Measurements from ENCODE around the gene CDK8. TPM values are rescaled to one million over a fixed set of nuclear protein-coding genes. Genes with fewer than 3 reads are reported as not detected.

The CDK8 gene
- total and polyA plus RNA-seq, 9 of the 15 experiments (the other 6 are each of a cell fraction or from before 2014, with no cell fraction given), result 11.3 to 33.7 (median 20.3) TPM

- Histone ChIP-seq H3K4me3 (no peak overlapping the region), H3K79me2 (ENCODE audit: control insufficient read depth, insufficient read depth, low read length) (no peaks in the 10 kb centered on the region), H3K9ac (ENCODE audit: insufficient read depth in 1 of 2, low read depth in 2 of 2, low read length in 2 of 2) (no peak overlapping the region), H3K27me3 (ENCODE audit: control insufficient read depth in 2 of 2, insufficient read depth in 2 of 2, low read length in 2 of 2) (no peaks in the 10 kb centered on the region), H3K27ac (ENCODE audit: extremely low read depth, low read depth, low read length) (no peak overlapping the region), H3K4me2 (ENCODE audit: insufficient read depth, low read length) (no peak overlapping the region), H2AFZ (ENCODE audit: low read depth, low read length) (no peak overlapping the region), H3K4me1 (replicated peaks in 1 of 2; ENCODE audit: control insufficient read depth in 2 of 2, insufficient read depth in 2 of 2, low read length in 2 of 2) (no peaks in the 10 kb centered on the region), H4K20me1 (replicated peaks; ENCODE audit: control insufficient read depth, insufficient read depth, low read length) (no peaks in the 10 kb centered on the region), H3K36me3 (ENCODE audit: control insufficient read depth, insufficient read depth, low read length) (no peaks in the 10 kb centered on the region), H3K9me3 (replicated peaks; ENCODE audit: control insufficient read depth, insufficient read depth, low read depth, low read length) (0 out of 2 replicates have a peak, but pooled peaks cover 2% of the 10 kb centered on the region), H3K9me1 (ENCODE audit: control insufficient read depth, insufficient read depth, low read length) (no peaks in the 10 kb centered on the region)
- no peak for TF ChIP-seq ARNT (IDR thresholded peaks at IDR 0.05)
- TF ChIP-seq KLF1 (tag; IDR thresholded peaks at IDR 0.05), result no peak
- TF ChIP-seq, protein P1, sequence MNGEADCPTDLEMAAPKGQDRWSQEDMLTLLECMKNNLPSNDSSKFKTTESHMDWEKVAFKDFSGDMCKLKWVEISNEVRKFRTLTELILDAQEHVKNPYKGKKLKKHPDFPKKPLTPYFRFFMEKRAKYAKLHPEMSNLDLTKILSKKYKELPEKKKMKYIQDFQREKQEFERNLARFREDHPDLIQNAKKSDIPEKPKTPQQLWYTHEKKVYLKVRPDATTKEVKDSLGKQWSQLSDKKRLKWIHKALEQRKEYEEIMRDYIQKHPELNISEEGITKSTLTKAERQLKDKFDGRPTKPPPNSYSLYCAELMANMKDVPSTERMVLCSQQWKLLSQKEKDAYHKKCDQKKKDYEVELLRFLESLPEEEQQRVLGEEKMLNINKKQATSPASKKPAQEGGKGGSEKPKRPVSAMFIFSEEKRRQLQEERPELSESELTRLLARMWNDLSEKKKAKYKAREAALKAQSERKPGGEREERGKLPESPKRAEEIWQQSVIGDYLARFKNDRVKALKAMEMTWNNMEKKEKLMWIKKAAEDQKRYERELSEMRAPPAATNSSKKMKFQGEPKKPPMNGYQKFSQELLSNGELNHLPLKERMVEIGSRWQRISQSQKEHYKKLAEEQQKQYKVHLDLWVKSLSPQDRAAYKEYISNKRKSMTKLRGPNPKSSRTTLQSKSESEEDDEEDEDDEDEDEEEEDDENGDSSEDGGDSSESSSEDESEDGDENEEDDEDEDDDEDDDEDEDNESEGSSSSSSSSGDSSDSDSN (IDR thresholded peaks at IDR 0.05; ENCODE audit: borderline replicate concordance in 1 of 2, low read depth in 2 of 2, low read length in 2 of 2), result no peak
- TF ChIP-seq RBM14 (IDR thresholded peaks at IDR 0.05; ENCODE audit: borderline replicate concordance, insufficient read depth, low read depth, low read length), result no peak
- TF ChIP-seq SMAD1 (IDR thresholded peaks at IDR 0.05; ENCODE audit: low read depth, low read length, partially characterized antibody), result no peak
- TF ChIP-seq YBX1 (IDR thresholded peaks at IDR 0.05), result no peak
- in situ Hi-C loops (cut with MboI), result no loop called here
- no TSS peak for BruUV-seq (replicated peaks)
- POLR2A ChIA-PET, result no interaction called here
- ATAC-seq, result no peak
- whole genome bisulfite sequencing (ENCODE audit: insufficient coverage, low coverage, missing lambda C conversion rate), result 0% methylated on average over 8 of the region's 8 CpGs
- no peak for FAIRE-seq
- CTCF ChIA-PET (ENCODE audit: low intra/inter-chr PET ratio), result no interaction called here
- intact Hi-C loops (cut with micrococcal nuclease), result no loop called here
- DNase-seq (ENCODE audit: extremely low read depth in 1 of 4, low spot score in 3 of 4), result no peak
Observed at GRCh38 chr13:26441476-26441875, 187.5 kb downstream of the CDK8 start.

Data from K562 (cell line).